HEK293 (cell line): ENCODE results near the gene PSMD2.

Experiments used
- CTCF ChIA-PET: fragments of 350-600 bp; formaldehyde crosslinking; extraction: SDS; loops from one replicate; lab custom pipeline; 2021; ENCODE audit warnings: antibody characterized with exemption; lab: Yijun Ruan, JAX
- POLR2A ChIA-PET: fragments of 300-600 bp; formaldehyde crosslinking; extraction: SDS; loops from one replicate; lab custom pipeline; 2020; ENCODE audit warnings: antibody characterized with exemption, inconsistent platforms; lab: Yijun Ruan, JAX
- H3K27ac ChIP-seq: fragments of 200-500 bp; sonication (Bioruptor generic); 2 replicates; pipeline ENCODE4 v1.5.1; 2014; ENCODE audit warnings: low read depth, low read length, control low read depth, inconsistent platforms; ENCODE audit errors: extremely low read depth
- H3K36me3 ChIP-seq, 2 experiments: fragments of 200-500 bp in 1 of 2; sonication (Bioruptor generic) in 1 of 2; 1 replicate in 1 of 2; 2 replicates in 1 of 2; pipeline ENCODE4 v1.5.1; 2014 to 2017; ENCODE audit warnings: inconsistent platforms in 2 of 2, low read length in 2 of 2; ENCODE audit not compliant: control insufficient read depth in 2 of 2, insufficient read depth in 1 of 2
- H3K4me1 ChIP-seq: fragments of 200-500 bp; sonication (Bioruptor generic); 2 replicates; pipeline ENCODE4 v1.5.1; 2014; ENCODE audit warnings: mild to moderate bottlenecking, low read length, inconsistent platforms; ENCODE audit not compliant: control insufficient read depth, insufficient read depth
- H3K4me3 ChIP-seq: 2 replicates; pipeline ENCODE4 v1.5.1; 2011; ENCODE audit warnings: low read depth, mild to moderate bottlenecking, control low read depth, low read length, moderate library complexity
- H3K9me3 ChIP-seq: fragments of 200-500 bp; sonication (Bioruptor generic); 2 replicates; pipeline ENCODE4 v1.5.1; 2014; ENCODE audit warnings: low read depth, low read length, inconsistent platforms; ENCODE audit not compliant: control insufficient read depth, insufficient read depth
- GLIS2 ChIP-seq: fragments of 450-650 bp; formaldehyde crosslinking; IDR thresholded peaks from 2 replicates; pipeline ENCODE4 v1.5.1; 2016; ENCODE audit warnings: missing biosample characterization, missing genetic modification characterization
- HOXD13 ChIP-seq: sonication (generic); formaldehyde crosslinking; IDR thresholded peaks from 2 replicates; pipeline ENCODE4 v1.8.0; 2022; ENCODE audit warnings: missing genetic modification reagents, borderline replicate concordance
- MZF1 ChIP-seq: fragments of 450-650 bp; formaldehyde crosslinking; IDR thresholded peaks from 2 replicates; pipeline ENCODE4 v1.5.1; 2017; ENCODE audit warnings: missing biosample characterization, missing genetic modification characterization, borderline replicate concordance
- OVOL3 ChIP-seq: fragments of 450-650 bp; formaldehyde crosslinking; IDR thresholded peaks from 2 replicates; pipeline ENCODE4 v1.5.1; 2016; ENCODE audit warnings: missing biosample characterization, missing genetic modification characterization
- PRDM1 ChIP-seq: fragments of 450-650 bp; formaldehyde crosslinking; IDR thresholded peaks from 2 replicates; pipeline ENCODE4; 2016; ENCODE audit warnings: missing biosample characterization, missing genetic modification characterization
- SALL2 ChIP-seq: fragments of 450-650 bp; formaldehyde crosslinking; IDR thresholded peaks from 2 replicates; pipeline ENCODE4 v1.5.0; 2017; ENCODE audit warnings: missing biosample characterization, mild to moderate bottlenecking, missing genetic modification characterization, borderline replicate concordance
- TCF7L2 ChIP-seq: IDR thresholded peaks from 2 replicates; pipeline ENCODE4 v1.6.1; 2011; ENCODE audit warnings: low read depth, mild to moderate bottlenecking, inconsistent platforms, low read length, moderate library complexity, borderline replicate concordance
- ZFHX2 ChIP-seq: fragments of 450-650 bp; formaldehyde crosslinking; conservative IDR thresholded peaks from 2 replicates; pipeline ENCODE4 v1.5.1; 2016; ENCODE audit warnings: missing biosample characterization, missing genetic modification characterization
- ZNF132 ChIP-seq: fragments of 450-650 bp; formaldehyde crosslinking; IDR thresholded peaks from 2 replicates; pipeline ENCODE4 v1.5.1; 2017; ENCODE audit warnings: missing biosample characterization, missing genetic modification characterization, borderline replicate concordance
- ZNF133 ChIP-seq: fragments of 450-650 bp; formaldehyde crosslinking; IDR thresholded peaks from 2 replicates; pipeline ENCODE4 v1.5.1; 2016; ENCODE audit warnings: missing biosample characterization, missing genetic modification characterization
- ZNF19 ChIP-seq: fragments of 450-650 bp; formaldehyde crosslinking; IDR thresholded peaks from 2 replicates; pipeline ENCODE4; 2016; ENCODE audit warnings: missing biosample characterization, missing genetic modification characterization, low read depth
- ZNF202 ChIP-seq: fragments of 450-650 bp; formaldehyde crosslinking; IDR thresholded peaks from 2 replicates; pipeline ENCODE4 v1.5.1; 2016; ENCODE audit warnings: missing biosample characterization, missing genetic modification characterization, borderline replicate concordance
- ZNF341 ChIP-seq: fragments of 450-650 bp; formaldehyde crosslinking; IDR thresholded peaks from 2 replicates; pipeline ENCODE4; 2016; ENCODE audit warnings: low read depth, missing biosample characterization, missing genetic modification characterization
- ZNF530 ChIP-seq: fragments of 450-650 bp; formaldehyde crosslinking; IDR thresholded peaks from 2 replicates; pipeline ENCODE4 v1.5.1; 2016; ENCODE audit warnings: low read depth, missing biosample characterization, missing genetic modification characterization
- ZNF555 ChIP-seq: fragments of 450-650 bp; formaldehyde crosslinking; conservative IDR thresholded peaks from 2 replicates; pipeline ENCODE4 v1.5.1; 2017; ENCODE audit warnings: missing biosample characterization, mild to moderate bottlenecking, missing genetic modification characterization, inconsistent platforms
- ZNF558 ChIP-seq: fragments of 450-650 bp; formaldehyde crosslinking; IDR thresholded peaks from 2 replicates; pipeline ENCODE4 v1.5.1; 2016; ENCODE audit warnings: missing biosample characterization, missing genetic modification characterization
- ZNF585B ChIP-seq: fragments of 450-650 bp; formaldehyde crosslinking; IDR thresholded peaks from 2 replicates; pipeline ENCODE4 v1.5.1; 2016; ENCODE audit warnings: missing biosample characterization, missing genetic modification characterization
- ZNF624 ChIP-seq: fragments of 450-650 bp; formaldehyde crosslinking; IDR thresholded peaks from 2 replicates; pipeline ENCODE4 v1.5.1; 2017; ENCODE audit warnings: missing biosample characterization, missing genetic modification characterization
- ZNF707 ChIP-seq: fragments of 450-650 bp; formaldehyde crosslinking; IDR thresholded peaks from 2 replicates; pipeline ENCODE4 v1.5.1; 2016; ENCODE audit warnings: missing biosample characterization, missing genetic modification characterization
- ZSCAN16 ChIP-seq: fragments of 450-650 bp; formaldehyde crosslinking; IDR thresholded peaks from 2 replicates; pipeline ENCODE4 v1.5.1; 2016; ENCODE audit warnings: missing biosample characterization, missing genetic modification characterization
- ZSCAN23 ChIP-seq: fragments of 450-650 bp; formaldehyde crosslinking; IDR thresholded peaks from 2 replicates; pipeline ENCODE4 v1.5.1; 2016; ENCODE audit warnings: missing biosample characterization, missing genetic modification characterization
- TF ChIP-seq, protein P1 (sequence below): fragments of 450-650 bp; formaldehyde crosslinking; IDR thresholded peaks from 2 replicates; pipeline ENCODE4 v1.5.1; 2016; ENCODE audit warnings: missing biosample characterization, missing genetic modification characterization
- TF ChIP-seq, protein P2 (sequence below): fragments of 450-650 bp; IDR thresholded peaks from 2 replicates; pipeline ENCODE4 v1.5.1; 2018; ENCODE audit warnings: missing biosample characterization, mild to moderate bottlenecking, missing genetic modification characterization

Gene PSMD2

DNA sequence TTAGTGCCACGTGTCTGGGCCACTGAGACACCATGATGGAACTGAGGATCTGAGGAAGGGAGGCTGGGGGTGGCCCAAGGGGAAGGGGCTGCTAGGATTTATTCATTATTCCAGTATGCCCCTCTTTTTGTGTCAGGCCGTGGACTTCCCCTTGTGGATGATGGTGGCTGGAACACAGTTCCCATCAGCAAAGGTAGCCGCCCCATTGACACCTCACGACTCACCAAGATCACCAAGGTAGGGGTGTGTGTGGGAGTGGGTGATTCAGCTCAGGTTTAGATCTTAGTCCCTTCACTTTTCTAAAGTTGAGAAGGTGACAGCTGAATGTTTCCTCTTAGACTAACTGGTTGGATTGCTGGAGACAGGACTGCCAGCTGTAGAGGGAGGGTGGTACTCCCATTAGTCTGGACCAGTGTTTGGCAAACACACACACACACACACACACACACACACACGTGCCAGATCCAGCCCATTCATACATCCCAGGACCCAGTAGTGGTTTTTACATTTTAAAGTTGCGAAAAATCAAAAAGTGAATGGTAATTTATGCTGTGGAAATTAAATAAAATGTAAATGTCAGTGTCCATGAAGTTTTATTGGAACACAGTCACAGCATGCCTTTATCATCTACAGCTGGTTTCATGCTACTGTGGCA lies 26.8 kb downstream of the PSMD2 start:
- CTCF ChIA-PET, result interaction anchor here (0.7 kb wide), 1 partner anchor 1497 kb away, joined by 3 read pairs; no protein-coding TSS in a partner anchor
- POLR2A ChIA-PET, result interaction anchor here (1.3 kb wide), 1 partner anchor 10 kb away, joined by 3 read pairs; no protein-coding TSS in a partner anchor
- Histone ChIP-seq H3K27ac (no peak overlapping the region), H3K9me3 (no peaks in the 10 kb centered on the region), H3K4me3 (no peak overlapping the region), H3K4me1 (no peaks in the 10 kb centered on the region), H3K36me3 (peaks cover 35 to 99% of the 10 kb centered on the region in 2 experiments)
- TF ChIP-seq ZNF555 (tag by site-specific recombination) (no peak), GLIS2 (tag by site-specific recombination) (no peak), ZNF132 (tag by site-specific recombination) (no peak), ZNF707 (tag by site-specific recombination) (no peak), ZNF341 (no peak), ZNF202 (tag by site-specific recombination) (no peak), SALL2 (no peak), ZNF19 (tag by site-specific recombination) (no peak), ZSCAN16 (tag by site-specific recombination) (no peak), ZNF585B (no peak), TCF7L2 (no peak), ZNF558 (tag by site-specific recombination) (no peak), ZNF530 (no peak), OVOL3 (no peak), ZNF624 (no peak), HOXD13 (CRISPR knock-in tag) (no peak), ZNF133 (tag by site-specific recombination) (no peak), ZSCAN23 (tag by site-specific recombination) (no peak)
- TF ChIP-seq, protein P1, sequence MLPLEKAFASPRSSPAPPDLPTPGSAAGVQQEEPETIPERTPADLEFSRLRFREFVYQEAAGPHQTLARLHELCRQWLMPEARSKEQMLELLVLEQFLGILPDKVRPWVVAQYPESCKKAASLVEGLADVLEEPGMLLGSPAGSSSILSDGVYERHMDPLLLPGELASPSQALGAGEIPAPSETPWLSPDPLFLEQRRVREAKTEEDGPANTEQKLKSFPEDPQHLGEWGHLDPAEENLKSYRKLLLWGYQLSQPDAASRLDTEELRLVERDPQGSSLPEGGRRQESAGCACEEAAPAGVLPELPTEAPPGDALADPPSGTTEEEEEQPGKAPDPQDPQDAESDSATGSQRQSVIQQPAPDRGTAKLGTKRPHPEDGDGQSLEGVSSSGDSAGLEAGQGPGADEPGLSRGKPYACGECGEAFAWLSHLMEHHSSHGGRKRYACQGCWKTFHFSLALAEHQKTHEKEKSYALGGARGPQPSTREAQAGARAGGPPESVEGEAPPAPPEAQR, result no peak
- TF ChIP-seq, protein P2, sequence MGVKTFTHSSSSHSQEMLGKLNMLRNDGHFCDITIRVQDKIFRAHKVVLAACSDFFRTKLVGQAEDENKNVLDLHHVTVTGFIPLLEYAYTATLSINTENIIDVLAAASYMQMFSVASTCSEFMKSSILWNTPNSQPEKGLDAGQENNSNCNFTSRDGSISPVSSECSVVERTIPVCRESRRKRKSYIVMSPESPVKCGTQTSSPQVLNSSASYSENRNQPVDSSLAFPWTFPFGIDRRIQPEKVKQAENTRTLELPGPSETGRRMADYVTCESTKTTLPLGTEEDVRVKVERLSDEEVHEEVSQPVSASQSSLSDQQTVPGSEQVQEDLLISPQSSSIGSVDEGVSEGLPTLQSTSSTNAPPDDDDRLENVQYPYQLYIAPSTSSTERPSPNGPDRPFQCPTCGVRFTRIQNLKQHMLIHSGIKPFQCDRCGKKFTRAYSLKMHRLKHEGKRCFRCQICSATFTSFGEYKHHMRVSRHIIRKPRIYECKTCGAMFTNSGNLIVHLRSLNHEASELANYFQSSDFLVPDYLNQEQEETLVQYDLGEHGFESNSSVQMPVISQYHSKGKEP (tag by site-specific recombination), result no peak

DNA sequence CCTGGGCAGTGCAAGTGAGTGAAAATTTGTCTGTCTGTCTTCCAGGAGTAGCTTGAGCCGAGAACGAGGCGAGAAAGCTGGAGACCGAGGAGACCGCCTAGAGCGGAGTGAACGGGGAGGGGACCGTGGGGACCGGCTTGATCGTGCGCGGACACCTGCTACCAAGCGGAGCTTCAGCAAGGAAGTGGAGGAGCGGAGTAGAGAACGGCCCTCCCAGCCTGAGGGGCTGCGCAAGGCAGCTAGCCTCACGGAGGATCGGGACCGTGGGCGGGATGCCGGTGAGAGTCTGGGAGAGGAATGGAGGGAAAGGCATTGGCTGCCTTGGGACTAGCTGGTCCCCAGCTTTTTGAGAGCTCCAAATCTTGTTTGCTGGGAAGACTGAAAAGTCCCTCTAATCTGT lies 28.1 kb downstream of the PSMD2 start:
- Histone ChIP-seq H3K36me3 (peaks cover 36 to 99% of the 10 kb centered on the region in 2 experiments), H3K4me3 (no peak overlapping the region), H3K9me3 (no peaks in the 10 kb centered on the region), H3K4me1 (no peaks in the 10 kb centered on the region), H3K27ac (no peak overlapping the region)
- ChIA-PET CTCF (no interaction called here), POLR2A (interaction anchor here (1.2 kb wide), 1 partner anchor 24 kb away, joined by 3 read pairs; no protein-coding TSS in a partner anchor)
- 0 out of 2 replicates have a peak, but pooled peaks have one; percentile 29 for TF ChIP-seq PRDM1 (tag by site-specific recombination)
- TF ChIP-seq ZFHX2 (tag by site-specific recombination), result peak; percentile 15; the same call in 1 of the 2 replicates
- TF ChIP-seq MZF1 (tag by site-specific recombination), result no peak
